Measurements from ENCODE around the gene MGME1.

MGME1 gene

GRCh38 chr20:18030020-18030419 is 61.2 kb downstream of the MGME1 start:
- DNase-seq, result no peak

DNA sequence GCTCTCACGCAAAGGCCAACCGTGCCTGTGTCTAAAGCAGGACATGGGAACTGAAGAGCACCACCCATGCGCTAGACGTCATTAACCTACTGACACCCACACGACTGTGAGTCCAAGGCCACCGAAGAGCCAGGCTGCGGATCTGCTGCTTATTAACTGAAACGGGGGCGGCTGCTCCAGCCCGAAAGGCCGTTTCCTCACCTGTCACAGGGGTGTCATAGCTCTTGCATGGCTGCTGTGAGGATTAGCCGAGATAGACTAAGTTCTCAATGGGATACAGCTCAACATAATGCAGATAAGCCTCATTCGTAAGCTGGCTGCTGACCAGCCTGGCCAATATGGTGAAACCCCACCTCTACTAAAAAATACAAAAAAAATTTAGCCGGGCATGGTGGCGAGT is 62.2 kb downstream of the MGME1 start:
- DNase-seq, result no peak

- DNase-seq, result no peak
Observed at GRCh38 chr20:18031888-18032509, 63.2 kb downstream of the MGME1 start.

DNA sequence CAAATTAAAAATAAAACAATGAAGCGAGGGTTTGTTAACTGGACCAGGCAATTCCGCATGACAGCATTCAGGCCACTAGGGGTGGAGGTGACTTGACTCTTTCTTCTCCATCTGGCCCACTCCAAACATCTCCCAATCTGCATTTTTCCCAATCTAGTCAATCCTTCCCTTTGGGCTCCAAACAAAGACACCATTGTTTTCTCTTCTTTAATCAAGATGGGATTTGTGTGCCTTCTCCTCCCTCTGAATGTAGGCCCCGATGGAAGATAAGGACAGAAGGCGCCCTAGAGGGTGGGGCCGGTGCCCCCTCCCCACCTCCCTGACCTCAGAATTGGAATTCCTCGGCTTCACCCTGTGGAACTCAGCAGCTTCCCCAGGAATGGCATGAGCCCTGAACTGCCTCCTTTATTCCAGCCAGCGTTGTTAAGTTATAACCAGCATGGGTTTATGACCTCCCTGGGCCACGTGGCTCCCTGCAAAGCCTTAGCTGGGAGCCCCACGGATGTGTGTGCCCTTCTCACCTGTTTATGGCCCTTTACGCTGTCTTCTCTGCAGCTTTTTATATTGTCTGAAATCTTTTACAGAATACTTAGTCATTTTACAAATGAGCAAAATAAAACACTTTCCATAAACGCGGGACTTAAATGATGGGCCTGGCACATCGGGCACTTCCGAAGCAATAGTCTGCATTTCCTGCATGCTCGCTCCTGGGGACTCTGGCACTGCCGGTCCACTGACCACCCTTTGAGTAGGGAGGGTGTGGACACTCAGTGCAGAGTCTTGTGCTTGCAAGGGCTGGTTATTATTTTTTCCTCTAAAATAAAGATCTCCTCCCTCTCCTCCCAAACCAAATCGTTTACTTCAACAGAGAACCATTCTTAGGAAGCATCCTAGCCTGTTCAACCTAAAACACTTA is 64.4 kb downstream of the MGME1 start:
- no peak for DNase-seq

- DNase-seq, result no peak
Observed at GRCh38 chr20:18034039-18034438, 65.2 kb downstream of the MGME1 start.

DNA sequence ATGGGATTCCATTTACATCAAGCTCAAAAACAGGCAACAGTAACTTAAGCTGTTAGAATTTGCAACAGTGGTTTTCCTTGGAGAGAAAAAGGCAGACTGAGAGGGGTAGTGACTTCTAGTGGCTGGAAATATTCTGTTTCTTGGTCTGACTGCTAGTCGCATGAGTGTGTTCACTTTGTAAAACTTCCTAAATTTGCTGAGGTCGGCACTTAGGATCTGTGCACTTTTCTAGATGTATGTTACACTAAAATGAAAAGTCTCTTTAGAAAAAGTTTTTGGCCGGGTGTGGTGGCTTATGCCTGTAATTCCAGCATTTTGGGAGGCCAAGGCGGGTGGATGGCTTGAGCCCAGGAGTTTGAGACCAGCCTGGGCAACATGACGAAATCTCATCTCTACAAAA is 70.2 kb downstream of the MGME1 start:
- no peak for DNase-seq
